ENCODE data around the gene WDR1. TPM values are rescaled to one million over a fixed set of nuclear protein-coding genes. Genes with fewer than 3 reads are reported as not detected.
"Not testable (repeated sequence)": the region's sequence is repeated elsewhere in the genome, so short reads cannot be mapped to it uniquely, and the experiment has no call there.

Gene WDR1
- total RNA-seq, 1 donor from 2014 or later, result 507 TPM

DNA sequence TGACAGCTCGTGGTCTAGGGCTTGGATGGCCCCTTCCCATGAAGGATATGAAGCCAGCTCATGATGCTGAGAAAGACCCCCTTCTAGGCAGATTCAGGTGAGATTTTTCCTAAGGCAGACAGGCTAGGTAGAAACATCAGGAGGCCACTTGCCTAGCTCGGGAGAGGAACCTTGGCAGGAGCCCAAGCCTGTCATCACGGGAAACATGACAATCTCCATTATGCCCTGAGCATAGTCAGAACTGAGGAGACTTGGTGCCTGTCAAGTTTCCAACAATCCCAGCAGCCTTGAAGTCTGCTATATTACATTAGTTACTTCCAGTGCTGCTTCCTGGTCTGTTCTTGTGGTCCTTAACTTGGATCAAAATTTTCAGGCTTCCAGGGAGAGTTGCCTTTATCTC lies 18.7 kb upstream of the WDR1 start:
- intact Hi-C loops (cut with micrococcal nuclease), result no loop called here

DNA sequence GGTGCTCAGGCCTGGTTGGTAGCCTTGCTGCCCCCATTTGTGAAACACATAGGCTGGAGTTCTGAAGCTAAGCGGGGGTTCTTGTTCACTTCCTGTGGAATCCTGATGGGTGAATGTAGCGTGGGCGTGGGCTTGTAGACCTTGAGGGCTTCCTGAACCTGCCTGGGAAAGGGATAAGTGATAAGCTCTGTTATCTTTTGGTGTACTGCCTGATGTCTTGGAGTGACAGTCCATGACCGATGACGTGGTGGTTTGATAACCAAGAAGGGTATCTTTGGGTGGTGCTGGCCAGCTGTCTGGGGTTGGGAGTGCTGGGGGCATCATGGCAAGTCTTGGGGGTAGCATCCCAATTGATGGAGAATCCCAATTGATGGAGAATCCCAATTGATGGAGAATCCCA lies 17.5 kb upstream of the WDR1 start:
- intact Hi-C loops (cut with micrococcal nuclease), result no loop called here

DNA sequence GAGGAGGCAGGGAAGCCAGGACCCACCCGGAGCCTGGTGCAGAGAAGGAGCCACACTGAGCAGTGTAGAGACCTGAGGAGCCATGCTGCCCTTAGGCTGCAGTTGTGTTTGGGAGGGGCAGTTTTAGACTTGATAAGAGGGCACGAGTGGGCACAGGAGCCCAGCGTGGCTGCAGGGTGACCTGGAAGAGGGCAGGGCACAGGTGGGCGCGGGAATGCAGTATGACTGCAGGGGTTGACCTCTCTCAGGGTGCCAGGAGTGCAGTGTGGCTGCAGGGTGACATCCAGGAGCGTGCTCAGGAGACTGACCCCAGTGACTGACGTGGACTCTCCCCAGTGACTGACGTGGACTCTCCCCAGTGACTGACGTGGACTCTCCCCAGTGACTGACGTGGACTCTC lies 14.6 kb upstream of the WDR1 start:
- intact Hi-C loops (cut with micrococcal nuclease), result no loop called here

DNA sequence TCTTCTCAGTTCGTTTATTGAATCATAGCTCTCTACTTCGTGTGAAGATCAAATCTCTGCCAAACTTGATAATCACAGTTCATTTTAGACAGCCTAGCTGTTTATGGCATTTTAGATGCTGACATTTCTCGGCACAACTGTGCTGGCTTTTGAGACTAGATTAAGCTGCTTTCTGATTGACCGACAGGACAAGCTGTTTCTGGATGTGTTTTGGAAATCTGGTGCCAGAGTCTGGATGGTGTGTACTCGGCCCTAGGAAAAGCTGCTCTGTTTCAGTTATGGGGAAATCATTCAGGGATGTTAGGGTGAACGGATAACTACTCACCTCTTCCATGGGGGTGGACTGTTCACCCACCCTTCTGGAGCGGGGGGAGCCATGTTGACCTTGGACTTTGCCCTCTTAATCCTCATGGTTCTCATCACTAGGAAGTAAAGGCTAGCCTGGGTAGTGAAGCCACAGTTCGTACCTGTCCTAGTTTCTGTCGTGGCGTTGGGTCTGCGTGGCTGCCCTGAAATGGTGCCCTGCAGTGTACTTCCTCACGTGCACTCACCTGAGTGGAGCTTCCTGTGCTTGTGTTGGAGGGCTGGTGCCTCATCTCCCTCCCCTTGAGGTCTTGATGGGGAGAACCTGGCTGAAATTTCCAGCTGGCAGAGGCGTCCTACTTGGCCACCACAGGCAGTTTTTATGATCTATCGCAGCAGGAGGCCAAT lies 13.7 kb upstream of the WDR1 start:
- intact Hi-C loops (cut with micrococcal nuclease), result no loop called here

DNA sequence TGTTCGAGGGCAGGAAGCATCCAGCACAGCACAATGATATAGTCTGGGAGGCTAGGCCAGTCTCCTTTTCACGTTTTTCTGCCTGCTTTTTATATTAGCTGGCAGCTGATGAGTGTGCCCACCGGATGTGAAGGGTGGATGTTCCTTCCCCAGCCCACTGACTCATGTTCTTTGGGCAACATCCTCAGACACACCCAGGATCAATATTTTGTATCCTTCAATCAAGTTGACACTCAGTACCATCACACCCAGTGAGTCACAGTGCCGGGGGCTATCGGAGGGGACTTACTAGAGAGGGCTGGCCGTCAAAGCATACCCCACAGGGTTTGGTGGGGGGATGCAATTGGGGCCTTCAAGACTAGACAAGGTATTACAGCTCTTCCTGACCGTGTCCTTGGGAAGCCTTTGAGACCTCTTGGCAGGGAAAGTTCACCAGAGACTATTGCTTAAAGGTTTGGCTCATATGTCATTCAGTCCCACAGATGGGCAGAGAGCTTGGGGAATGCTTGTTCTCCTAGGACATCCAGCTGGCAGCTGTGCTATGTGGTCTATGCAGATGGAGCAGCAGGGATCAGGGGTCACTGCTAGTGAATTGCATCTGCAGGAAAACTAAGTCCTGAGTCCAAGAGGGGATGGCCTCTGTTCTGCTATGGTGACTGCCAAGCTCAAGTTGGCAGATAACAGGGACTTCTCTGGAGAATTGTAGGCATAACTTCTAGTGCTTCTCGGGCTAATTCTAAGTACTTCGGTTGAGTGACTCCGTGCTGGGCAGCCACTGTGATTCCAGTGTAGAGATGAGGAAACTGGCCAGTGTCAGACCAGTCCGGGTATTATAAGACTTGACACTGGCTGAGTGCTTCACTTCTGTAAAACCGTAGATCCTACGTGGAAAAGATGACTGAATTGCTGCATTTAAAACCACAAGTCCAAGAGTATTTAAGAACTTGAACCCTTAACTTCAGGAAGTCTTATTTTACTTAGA lies 12.9 kb upstream of the WDR1 start:
- intact Hi-C loops (cut with micrococcal nuclease), result no loop called here

DNA sequence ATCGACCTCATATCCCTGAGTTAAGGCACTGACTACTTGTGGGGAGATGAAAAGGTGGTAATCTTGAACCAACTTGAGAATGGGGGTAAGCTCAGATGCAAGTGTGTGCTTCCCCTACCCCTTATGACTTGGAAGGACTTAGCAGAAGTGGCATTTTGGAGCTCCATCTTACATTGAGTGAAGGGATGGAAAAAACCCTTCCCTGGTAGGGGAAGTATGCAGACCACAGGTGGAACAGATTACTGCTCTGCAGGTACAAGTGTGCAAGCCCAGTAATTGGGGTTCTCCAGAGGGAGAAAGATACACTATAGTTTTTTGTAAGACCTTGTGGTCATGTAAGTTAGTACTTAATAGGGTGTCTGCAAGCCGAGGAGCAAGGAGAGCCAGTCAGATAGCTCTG lies 12.2 kb upstream of the WDR1 start:
- intact Hi-C loops (cut with micrococcal nuclease), result no loop called here

DNA sequence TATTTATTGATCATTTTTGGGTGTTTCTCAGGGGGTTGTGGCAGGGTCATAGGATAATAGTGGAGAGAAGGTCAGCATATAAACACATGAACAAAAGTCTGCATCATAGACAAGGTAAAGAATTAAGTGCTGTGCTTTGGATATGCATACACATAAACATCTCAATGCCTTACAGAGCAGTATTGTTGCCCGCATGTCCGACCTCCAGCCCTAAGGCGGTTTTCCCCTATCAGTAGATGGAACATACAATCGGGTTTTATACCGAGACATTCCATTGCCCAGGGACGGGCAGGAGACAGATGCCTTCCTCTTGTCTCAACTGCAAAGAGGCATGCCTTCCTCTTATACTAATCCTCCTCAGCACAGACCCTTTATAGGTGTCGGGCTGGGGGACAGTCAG lies 10.9 kb upstream of the WDR1 start:
- intact Hi-C loops (cut with micrococcal nuclease), result not testable (repeated sequence)

DNA sequence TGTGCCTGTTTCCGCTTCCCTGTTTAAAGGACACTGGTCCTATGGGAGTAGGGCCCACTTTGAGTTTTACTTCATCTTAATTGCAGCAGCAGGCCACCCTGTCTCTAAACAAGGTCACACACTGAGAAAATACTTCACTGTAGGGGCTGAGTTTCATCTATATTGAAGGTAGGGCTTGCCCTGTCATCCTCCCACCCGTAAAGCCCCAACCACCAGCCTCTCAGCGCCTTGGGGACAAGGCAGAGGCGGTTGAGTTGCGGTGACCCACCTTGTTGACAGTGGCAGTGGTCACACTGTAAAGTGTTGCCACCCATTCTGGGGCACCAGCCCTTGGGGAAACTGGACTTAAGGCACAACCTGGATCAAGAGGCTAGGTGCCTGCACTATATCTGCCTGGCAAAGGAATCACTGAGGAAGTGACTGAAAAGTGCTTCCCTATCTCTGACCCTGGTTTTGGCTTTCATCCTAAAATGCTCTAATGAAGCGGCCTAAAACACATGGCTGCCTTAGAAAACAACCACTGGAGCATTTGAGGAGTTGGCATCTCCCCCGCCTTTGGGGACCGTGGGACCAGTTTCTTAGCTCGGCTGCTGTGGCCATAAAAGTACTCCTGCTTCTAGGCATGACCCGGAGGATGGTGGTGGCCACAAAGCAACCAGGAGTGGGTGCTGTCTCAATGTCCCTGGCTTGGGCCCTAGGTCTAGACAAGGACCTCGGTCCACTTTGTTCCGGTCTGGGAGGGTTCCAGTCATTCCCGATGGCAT lies 7.8 kb upstream of the WDR1 start:
- intact Hi-C loops (cut with micrococcal nuclease), result no loop called here

DNA sequence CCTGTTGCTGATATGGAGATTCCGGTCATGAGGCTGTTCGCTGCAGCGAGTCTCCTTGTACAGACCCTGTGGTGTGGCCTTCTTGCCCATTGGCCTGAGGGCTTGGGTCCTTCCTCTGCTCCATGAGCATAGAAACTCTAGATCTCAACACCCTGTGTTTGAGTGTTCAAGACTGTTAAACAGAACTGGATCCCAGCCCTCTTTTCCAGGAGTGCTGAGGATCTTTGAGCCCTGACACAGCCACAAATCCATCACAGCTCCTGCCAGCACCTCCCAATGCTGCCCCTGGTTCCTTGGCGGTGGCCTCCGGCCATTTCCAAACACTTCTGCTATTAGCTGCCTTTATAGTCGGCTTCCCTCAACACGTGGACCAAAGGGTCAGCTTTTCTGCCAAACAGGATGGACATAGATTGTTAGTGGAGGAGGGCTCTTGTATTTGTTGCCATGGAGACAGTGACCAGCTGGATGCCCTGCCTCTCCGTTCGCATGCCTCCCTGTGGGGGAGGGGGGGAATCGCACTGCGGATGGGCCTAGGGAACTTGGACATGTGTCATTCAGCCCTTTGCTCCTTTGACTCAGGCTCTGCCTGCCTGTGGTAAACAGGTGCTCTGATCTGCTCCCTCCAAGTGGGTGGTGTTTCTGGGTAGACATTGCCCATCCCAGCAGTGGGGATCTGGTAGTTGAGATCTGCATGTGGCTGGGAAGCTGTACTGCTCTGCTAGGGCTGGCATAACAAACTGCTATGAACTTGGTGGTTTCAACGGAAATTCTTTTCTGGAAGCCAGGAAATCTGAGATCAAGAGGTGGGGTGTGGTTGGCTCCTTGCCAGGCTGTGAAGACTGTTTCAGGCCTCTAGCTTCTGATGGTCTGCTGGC lies 6.9 kb upstream of the WDR1 start:
- intact Hi-C loops (cut with micrococcal nuclease), result no loop called here

DNA sequence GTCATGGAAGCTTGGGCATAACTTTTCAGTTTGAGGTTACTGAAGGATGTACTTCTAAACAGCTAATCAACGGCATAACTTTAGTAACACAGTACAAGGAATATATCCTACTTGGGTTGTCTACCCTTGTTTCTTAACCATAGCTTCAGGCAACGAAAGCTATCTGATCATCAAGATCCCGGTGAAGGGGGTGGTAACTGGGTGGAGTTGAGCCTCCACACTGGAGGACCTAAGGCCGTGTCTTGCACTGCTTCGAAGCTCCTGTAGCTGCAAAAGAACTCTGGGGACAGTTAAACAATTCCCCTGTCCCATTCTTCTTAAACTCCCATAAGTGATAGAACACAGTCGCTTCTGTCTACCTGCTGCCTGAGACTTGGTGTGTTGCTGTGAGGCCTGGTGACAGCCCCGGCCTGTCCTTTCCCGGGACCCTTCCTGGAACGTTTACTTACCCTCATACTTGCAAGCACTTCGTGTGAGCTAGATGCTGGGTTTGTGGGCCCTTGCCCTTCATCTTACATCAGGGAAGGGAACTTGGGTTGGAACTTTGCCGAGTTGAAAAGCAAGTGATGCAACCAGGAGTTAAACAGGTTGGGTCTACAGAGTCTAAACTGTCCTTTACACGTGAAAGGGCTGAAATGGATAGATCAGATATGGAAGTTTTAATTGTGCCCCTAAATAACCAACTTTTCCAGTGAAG lies 5.8 kb upstream of the WDR1 start:
- intact Hi-C loops (cut with micrococcal nuclease), result no loop called here

DNA sequence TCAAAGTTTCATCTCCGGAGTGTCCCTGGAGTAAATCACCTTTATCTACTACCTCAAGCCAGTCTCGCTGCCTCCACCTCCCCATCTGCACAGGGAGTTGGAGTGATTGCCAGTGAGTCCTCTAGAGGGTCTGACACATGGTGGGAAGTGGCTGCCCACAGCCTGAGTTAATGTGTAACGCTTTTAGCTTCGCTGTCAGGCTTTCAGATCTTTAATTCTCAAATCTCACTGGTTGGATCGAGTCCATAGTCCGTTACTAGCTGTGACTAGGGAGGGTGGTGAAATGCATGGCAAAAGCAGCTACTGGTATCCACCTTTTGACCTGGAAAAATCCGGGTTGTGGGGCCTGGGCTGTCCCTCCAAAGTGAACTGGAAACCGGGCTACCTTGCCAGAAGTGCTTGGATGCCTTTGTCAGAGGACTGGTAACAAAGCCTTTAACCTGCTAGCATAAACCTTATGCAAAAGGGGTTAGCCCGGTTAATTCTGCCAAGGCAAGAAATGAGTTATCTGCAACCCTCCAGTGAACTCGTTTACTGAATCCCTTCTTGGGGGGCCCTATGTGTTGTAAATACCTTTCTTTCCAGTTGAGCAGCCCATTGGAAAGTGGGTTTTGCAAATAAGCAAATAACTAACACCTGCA lies 5.1 kb upstream of the WDR1 start:
- intact Hi-C loops (cut with micrococcal nuclease), result no loop called here

DNA sequence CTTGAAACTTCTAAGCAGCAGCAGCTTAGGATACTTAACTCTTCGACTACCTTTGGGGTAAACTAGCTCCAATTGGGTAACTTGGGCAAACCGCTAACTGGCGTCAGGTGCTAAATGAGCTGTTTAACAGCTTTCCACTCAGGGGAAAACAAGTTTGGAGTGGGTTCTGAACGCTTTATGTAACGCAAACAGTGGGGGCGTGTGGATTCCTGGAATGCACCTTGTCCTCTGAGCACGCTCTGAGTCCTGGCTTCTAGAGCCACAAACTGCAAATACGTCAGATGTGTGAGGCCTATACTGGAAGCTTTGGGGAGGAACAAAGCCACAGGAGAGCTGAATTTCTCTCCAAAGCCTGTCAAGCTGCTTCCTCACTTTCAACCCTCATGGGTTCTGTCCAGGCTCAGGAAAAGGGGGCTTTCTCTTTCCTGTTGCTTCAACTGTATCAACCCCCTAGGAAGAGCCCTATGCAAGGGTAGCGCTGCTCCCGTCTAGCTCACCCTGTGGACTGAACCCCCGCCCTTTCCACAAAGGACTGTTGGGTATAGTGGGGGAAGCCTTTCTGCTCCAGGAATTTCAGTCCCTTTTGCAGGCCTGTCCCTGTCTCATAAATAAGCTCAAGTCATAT lies 4.5 kb upstream of the WDR1 start:
- intact Hi-C loops (cut with micrococcal nuclease), result no loop called here

DNA sequence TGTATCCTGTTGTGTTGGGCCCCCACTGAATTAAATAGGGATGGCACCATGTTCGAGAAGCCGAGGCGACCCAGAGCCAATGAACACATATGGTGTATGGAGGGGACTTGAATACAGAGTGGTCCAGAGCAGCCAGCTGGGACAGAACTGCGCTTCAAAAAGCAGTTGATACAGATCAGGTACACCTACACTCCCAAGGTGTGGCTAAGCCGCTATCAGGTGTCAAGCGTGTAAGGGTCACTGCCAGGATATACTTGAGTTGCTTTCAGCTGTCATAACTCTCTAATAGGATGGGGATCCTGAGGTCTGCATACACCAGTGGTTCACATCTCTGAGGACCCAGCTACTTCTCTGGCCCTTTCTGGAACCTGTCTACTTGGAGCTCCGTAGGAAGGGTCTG lies 3.2 kb upstream of the WDR1 start:
- intact Hi-C loops (cut with micrococcal nuclease), result loop anchor here (5.0 kb wide), 4 partner anchors 427 to 1353 kb away; no protein-coding TSS in a partner anchor

DNA sequence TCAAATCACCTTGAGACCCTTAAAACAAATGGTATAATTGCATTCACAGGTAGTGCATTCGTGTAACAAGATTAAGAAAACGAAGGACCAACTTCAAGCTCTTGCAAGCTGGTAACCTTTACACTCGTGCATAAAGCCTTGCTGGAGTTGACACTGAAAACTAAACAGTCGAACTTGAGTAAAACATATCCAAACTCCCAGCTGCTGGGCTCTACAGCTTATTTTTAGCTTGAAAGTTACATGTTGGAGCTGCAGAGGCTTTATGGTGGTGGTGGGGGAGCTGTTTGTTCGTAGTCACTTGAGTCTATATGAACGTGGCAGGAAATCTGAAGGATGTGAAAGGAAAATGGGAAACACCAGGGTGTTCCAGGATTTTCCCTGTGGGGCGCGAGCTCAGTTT lies 2.7 kb upstream of the WDR1 start:
- intact Hi-C loops (cut with micrococcal nuclease), result loop anchor here (5.0 kb wide), 4 partner anchors 427 to 1353 kb away; no protein-coding TSS in a partner anchor

DNA sequence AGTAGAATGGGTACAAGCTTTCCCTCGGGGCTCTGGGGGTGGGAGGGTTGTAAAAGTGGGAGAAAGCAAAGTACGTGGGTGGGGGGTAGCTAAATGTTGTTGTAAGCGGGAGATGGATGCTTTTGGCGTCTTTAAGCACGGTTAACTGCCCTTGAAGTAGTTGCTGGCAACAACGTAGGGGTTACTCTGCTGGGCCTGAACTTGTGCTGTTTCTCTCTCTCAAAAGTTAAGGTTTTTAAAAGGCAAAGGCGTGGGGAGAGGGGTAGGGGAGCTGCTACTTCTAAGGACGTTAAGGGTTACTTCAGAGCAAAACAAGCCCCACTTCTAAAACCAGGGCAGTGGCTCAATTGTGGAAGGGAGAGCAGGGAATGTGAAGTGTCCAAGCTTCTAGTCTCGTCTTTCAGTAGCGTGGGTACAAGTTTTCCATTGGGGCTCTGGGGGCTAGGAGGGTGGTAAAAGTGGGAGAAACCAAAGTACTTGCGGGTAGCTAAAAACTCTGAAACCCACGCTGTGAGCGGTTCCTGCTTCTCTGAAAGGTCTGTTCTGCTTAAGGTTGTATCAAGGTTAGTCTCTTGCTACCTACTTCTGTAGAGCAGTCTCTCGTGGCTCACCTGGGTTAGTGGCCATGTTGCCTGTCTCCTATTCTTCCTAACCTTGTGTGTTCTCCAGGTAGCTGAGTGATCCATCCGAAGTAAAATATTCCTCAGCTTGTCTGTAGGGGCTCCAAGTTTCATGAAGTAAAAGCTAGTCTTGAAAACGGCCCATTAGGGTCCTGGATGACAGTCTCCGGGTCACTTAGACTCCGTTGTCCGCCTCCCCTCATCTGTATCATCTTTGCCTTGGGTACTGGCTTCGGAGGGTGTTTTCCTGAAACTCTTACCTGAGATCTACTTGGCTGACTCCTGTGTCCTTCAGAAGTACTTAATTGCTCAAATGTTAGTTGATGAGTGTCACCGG lies 1.7 kb upstream of the WDR1 start:
- intact Hi-C loops (cut with micrococcal nuclease), result loop anchor here (5.0 kb wide), 4 partner anchors 426 to 1354 kb away; no protein-coding TSS in a partner anchor

DNA sequence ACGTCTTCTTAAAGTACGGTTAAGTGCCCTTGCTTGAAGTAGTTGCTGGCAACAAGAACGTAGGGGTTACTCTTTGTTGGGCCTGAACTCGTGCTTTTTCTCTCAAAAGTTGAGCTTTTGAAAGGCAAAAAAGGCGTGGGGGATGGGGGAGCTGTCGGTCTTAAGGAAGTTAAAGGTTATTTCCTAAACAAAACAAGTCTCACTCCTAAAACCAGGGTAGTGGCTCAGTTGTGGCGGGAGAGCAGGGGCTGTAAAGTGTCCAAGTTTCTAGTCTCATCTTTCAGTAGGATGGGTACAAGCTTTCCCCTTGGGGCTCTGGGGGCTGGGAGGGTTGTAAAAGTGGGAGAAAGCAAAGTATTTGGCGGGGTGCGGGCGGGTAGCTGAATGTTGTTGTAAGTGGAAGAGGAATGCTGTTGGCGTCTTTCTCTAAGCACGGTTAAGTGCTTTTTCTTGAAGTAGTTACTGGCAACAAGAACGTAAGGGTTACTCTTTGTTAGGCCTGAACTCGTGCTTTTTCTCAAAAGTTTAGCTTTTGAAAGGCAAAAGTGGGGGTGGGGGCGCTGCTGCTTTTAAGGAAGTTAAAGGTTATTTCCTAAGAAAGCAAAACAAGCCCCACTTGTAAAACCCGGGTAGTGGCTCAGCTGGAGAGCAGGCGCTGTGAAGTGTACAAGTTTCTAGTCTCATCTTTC lies 904 bp upstream of the WDR1 start:
- intact Hi-C loops (cut with micrococcal nuclease), result loop anchor here (1.0 to 5.0 kb wide), 8 partner anchors 40 to 1355 kb away; no protein-coding TSS in a partner anchor

Data from T-helper 2 cell treated with Interferon-gamma antibody and Interleukin-4, amounts not matched to agents 100 ng/mL and 5 ng/mL, for 36 hours (primary cell).